GM12874 (cell line): ENCODE results near the gene AIG1.

Experiments used
- TF ChIP-seq, protein P1 (sequence below): IDR thresholded peaks from 2 replicates; pipeline ENCODE4 v1.5.1; 2011; ENCODE audit warnings: low read depth, mild to moderate bottlenecking, control low read depth, low read length, moderate library complexity; ENCODE audit not compliant: insufficient read depth

Gene AIG1

DNA sequence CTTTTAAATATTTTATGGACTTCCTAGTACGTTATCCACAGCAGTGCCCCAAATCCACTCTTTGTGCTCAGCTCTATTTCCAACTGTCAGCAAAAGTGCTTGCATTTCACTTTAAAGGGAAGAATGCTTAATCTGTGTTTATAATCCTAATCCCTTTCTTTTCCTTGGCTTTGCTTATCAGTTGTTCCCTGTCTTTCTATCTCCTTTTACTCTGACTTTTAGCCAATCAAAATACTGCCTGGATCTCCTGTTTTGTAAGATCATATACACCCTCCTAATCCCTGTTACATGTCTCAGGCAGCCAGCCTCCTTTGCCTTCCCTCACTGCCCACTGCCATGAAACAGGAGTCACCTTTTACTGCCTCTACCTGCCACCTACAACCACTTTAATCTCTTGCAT lies 102.9 kb downstream of the AIG1 start:
- TF ChIP-seq, protein P1, sequence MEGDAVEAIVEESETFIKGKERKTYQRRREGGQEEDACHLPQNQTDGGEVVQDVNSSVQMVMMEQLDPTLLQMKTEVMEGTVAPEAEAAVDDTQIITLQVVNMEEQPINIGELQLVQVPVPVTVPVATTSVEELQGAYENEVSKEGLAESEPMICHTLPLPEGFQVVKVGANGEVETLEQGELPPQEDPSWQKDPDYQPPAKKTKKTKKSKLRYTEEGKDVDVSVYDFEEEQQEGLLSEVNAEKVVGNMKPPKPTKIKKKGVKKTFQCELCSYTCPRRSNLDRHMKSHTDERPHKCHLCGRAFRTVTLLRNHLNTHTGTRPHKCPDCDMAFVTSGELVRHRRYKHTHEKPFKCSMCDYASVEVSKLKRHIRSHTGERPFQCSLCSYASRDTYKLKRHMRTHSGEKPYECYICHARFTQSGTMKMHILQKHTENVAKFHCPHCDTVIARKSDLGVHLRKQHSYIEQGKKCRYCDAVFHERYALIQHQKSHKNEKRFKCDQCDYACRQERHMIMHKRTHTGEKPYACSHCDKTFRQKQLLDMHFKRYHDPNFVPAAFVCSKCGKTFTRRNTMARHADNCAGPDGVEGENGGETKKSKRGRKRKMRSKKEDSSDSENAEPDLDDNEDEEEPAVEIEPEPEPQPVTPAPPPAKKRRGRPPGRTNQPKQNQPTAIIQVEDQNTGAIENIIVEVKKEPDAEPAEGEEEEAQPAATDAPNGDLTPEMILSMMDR = no peak

DNA sequence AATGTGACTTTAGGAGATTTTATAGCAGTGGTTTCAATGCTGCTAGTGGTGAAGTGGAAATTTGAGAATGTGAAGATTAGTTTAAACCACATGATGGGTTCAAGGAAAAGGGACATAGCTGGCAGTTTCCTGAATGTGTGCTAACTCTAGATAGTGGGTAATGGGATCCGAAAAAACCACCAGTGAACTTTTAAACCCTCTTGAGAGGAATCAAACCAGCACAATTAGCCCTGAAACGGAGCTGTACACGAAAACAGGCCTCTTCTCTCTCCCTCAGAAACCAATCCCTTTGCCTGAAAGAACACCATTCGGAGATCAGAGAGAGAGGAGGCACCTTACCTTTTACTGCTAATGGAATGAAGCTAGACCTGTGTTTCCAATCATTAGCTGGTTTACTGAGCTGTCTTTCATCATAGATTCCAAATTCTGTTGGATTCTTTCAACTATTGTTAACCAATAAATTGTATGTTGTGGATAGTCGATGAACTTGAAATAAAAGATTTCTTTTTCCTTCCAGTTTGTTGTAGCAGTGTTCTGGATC lies 103.9 kb downstream of the AIG1 start:
- TF ChIP-seq, protein P1 = no peak

DNA sequence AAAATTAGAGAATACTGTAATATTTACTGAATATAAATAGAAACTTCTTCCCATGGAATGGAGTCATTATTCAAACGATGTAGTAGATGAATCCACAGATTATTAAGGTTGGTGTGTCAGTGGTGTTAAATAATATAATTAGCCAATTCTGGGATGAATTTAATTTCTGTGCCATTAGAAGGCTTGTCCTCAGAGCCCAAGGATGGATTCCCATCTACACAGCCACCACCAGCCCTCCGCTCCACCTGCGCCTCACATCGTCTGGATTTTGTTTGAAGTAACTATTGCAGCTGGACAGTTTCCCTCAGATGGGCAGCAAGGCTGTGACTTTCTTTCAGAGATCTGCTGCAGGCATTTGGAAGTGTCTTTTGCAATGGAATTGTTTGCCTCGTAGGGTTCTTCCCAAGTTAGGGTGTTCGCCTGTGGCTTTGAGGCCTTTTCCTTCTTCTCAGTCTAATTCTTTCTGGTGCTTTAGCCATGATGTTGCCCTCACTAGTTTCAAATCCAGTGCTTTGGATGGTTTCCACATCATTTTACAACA lies 104.7 kb downstream of the AIG1 start:
- TF ChIP-seq, protein P1 = no peak

DNA sequence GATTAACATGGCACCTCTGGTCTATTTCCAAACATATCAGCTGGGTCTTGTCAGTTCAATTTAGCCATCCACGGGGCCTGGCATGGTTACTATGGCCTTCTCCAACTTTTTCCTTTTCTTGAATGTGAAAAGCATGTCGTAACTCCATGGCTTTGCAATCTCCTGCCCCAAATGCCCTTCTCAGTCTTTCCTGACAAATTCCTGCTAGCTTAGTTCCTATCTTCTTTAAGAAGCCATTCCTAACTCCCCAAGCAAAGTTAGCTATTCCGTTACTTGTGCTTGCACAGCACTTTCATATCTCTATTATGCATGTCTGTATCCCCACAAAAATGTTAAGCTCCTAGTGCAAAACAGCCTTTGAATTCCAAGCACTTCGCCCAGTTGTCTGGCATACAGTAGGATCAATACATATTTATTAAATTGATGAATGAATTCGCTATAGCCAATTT lies 105.6 kb downstream of the AIG1 start:
- TF ChIP-seq, protein P1 = no peak

DNA sequence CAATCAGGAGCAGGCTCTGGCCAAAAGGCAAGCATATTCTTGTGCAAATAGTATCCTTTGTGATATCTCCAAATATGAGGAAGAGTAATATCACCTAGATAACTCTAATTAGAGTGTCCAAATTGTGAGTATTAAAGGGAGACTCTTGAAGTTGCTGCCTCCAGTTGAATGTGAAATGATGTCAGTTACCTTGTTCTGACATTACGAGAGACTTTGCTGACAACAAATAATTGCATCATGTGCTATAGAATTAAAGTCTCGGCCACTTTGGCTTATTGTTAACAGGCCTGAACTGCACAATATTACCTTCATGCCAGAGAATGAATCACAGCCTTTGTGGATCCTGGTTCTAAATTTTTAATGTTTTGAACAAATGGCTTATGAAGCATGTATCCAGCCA lies 106.5 kb downstream of the AIG1 start:
- TF ChIP-seq, protein P1 = no peak

DNA sequence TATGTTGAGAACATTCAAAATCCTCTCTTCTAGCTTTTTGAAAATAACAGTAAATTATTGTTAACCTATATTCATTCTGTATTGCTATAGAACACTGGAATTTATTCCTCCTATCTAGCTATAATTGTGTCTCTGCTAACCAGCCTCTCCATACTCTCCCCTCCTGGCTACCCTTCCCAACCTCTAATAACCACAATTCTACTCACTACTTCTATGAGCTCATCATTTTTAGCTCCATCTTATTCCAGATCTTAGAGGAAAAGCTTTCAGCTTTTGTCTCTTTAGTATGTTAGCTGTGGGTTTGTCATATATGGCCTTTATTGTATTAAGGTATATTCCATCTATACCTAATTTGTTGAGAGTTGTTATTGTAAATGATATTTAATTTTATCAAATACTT lies 108.8 kb downstream of the AIG1 start:
- TF ChIP-seq, protein P1 = no peak

DNA sequence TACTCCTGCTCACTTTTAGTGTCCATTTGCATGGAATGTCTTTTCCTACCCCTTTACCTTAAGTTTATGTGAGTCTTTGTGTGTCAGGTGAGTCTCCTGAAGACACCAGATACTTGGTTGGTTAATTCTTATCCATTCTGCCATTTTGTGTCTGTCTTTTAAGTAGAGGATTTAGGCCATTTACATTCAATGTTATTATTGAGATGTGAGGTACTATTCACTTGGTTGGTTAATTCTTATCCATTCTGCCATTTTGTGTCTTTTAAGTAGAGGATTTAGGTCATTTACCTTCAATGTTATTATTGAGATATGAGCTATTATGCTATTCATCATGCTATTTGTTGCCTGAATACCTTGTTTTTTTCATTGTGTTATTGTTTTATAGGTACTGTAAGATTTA lies 113.8 kb downstream of the AIG1 start:
- TF ChIP-seq, protein P1 = no peak
